Measurements from ENCODE around the gene ZNF780B.
A peak's percentile ranks its signal among the peaks of the same experiment; 100 is the strongest.

Gene ZNF780B

DNA sequence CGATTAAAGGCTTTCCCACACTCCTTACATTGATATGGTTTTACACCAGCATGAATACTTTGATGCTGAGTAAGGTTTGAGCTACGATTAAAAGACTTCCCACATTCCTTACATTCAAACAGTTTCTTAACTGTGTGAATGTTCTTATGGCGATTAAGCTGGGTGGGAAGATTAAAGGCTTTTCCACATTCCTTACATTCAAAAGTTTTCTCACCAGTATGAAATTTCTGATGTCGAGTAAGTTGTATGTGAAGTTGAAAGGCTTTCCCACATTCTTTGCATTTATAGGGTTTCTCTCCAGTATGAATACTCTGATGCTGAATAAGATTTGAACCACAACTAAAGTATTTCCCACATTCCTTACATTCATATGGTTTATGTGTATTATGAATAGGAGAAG lies 20.0 kb downstream of the ZNF780B start:
- no peak for DNase-seq

DNA sequence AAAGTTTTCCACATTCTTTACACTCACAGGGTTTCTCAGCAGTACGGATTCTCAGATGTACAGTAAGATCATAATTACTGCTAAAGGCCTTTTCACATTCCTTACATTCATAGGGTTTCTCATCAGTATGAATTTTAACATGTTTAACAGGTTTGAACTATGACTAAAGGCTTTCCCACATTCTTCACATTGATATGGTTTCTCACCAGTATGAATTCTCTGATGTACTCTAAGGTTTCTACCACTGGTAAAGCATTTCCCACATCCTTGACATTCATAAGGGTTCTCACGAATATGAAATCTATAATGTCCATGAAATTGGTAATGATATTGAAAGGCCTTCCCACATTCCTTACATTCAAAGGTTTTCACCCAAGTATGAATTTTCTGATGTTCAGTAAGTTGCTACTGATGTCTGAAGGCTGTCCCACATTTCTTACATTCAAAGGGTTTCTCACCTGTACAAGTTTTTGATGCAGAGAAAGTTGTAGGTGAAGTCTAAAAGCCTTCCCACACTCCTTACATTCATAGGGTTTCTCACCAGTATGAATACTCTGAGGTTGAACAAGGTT lies 22.0 kb downstream of the ZNF780B start:
- no peak for DNase-seq

DNA sequence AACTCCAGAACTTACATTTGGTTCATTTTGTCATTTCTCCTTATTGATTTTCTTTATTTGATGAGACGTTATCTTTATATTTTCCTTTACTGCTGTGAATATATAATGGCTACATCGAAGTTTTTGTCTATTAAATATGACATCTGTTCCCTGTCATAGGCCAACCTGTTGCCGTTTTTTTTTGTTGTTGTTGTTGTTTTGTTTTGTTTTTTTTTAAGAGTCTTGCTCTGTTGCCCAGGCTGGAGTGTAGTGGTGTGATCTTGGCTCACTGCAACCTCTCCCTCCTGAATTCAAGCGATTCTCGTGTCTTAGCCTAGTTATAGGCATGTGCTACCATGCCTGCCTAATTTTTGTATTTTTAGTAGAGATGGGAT lies 29.4 kb downstream of the ZNF780B start:
- no peak for DNase-seq

DNA sequence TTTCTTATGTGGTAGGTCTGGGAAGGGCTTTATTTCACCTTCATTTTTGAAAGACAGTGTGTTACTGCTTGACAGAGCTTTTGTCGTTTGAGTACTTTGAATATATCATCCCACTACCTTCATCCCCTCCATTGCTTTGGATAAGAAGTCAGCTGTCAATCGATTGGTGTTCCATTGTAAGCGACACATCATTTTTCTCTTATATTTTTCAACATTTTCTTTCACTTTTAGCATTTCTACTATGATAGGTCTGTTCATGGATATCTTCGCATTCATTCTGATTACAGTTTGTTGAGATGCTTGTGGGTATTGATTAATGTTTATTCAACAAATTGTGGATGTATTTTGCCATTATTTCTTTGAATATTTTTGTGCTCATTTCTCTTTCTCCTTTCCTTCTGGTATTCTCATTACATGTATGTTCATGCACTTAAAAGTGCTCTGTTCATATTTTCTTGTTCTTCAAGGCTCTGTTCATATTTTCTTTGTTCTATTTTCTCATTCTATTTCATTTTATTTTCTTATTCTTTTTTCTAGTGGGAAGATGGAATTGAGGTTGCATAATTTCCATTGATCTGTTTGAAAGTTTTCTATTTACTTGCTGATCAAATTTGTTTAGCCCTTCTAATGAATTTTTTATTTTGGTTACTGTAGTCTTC lies 30.0 kb downstream of the ZNF780B start:
- DNase-seq: no peak

DNA sequence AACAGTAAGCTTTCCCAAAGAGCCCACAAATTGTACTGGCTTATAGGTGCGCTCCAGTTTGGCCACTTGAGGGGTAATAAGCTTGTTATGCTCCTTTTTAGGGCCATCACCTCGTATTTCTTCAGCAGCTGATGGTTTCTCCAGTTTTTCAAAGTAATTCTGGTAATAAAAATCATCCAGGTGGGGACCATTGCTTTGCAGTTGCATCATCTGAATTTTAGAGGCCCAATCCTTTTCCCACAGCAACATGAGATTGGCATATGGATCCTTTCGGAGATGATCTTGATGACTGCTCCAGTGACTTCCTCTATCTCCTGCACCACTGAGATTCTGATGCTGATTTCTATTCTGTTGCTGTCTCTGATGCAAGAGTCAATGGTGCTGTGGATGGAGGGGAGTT lies 32.1 kb downstream of the ZNF780B start:
- no peak for DNase-seq

DNA sequence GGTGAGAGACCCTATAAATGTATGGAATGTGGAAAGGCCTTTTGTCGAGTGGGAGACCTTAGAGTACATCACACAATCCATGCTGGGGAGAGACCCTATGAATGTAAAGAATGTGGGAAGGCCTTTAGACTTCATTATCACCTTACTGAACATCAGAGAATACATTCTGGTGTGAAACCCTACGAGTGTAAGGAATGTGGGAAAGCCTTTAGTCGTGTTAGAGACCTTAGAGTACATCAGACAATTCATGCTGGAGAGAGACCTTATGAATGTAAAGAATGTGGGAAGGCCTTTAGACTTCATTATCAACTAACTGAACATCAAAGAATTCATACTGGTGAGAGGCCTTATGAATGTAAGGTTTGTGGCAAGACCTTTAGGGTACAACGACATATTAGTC lies 42.0 kb downstream of the ZNF780B start:
- DNase-seq: no peak

DNA sequence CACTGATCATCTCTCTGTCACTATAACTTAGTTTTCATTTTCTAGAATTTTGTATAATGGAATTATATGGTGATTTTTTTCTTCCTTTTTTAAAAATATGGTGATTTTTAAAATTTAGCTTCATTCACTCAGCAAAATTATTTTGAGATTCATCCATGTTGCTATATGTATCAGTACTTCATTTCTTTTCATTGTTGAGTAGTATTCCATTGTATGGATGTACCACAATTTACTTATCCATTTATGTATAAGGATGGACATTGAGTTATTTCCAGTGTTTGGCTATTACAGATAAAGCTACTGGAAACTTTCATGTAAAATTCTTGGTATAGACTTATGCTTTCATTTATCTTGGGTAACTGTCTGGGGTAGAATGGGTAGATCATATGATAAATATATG lies 46.4 kb downstream of the ZNF780B start:
- no peak for DNase-seq

DNA sequence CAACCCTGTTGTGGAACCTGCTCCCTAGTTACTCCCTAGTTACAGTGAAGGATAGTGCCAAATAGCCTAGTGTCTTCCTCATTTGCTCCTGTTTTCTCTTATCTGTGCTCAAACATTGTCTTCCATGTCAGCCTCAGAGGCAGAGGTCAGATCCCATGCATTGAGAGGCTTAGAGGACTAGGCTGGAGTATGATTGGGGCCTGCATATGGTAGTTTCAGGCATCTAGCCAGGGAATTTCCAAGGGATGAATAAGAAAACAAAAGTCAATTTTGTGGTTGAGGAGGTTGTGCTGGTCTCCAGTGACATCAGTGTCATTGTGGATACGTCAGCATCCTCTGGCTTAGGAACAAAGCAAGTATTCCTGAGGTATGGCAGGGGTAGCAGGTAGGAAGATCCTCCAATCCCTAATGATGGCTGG lies 49.7 kb downstream of the ZNF780B start:
- DNase-seq: no peak

DNA sequence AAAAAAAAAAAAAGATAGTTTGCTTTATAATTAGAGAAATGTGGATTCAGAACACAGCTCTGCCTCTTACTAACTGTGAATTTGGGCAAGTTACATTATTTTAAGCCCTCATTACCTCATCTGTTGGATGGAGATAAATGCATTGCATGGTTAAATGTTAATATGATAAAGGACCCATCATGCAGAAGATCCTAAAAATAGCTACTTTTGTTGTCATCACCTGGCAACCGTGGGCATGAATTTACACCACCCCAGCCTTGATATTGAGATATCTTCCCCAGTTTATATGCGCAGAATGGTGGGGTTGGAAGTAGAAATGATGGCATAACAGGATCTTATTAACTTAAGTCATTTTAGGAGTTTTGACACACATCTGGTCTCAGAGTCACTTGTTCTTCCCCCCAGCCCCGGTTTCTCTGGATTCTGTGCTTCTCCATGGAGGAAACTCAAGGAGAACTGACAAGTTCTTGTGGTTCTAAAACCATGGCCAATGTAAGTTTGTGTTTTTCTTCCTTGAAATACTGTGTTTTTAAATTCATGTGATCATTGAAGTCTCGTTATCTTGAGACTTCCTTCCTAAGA lies 50.2 kb downstream of the ZNF780B start:
- DNase-seq: no peak

DNA sequence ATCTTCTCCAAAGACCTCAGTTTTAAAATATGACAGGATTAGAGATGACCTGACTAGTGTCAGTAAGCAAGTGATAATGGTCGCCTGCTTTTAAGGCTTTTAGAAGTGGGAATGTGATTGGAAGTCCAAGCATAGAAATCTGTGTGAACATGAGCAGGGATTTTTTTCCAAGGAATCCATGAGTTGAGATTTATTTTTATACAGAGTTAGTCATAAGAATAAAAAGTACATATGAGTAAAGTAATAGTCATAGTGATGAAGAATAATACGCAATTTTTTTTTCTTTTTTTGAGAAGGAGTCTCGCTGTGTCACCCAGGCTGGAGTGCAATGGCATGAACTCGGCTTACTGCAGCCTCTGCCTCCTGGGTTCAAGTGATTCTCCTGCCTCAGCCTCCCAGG lies 57.5 kb downstream of the ZNF780B start:
- DNase-seq: no peak

DNA sequence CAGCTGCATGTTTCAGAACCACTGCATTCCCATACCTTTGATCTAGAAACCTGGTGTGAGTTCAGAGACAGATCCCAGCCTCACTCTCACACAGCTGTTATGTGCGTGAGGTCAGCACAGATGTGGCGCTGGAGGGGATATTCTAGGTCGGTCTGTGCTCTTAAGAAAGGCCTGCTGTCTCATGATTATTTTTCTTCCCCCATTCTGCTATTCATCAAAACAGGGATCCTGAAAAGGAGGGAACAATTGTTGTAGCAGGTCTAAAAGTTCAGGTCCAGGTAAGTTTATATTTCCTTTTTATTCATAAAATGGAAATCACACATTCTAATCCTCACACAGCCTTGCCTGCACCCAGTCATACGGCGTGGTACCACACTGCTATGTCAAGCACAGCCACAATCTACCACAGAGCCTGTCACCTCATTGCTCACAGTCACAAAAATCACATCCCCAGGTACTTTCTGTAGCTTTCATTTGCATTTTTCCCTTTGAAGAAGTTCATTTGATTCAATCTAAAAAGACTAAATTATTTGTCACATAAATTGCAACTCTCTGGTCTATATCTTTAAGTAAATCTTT lies 58.3 kb downstream of the ZNF780B start:
- no peak for DNase-seq

DNA sequence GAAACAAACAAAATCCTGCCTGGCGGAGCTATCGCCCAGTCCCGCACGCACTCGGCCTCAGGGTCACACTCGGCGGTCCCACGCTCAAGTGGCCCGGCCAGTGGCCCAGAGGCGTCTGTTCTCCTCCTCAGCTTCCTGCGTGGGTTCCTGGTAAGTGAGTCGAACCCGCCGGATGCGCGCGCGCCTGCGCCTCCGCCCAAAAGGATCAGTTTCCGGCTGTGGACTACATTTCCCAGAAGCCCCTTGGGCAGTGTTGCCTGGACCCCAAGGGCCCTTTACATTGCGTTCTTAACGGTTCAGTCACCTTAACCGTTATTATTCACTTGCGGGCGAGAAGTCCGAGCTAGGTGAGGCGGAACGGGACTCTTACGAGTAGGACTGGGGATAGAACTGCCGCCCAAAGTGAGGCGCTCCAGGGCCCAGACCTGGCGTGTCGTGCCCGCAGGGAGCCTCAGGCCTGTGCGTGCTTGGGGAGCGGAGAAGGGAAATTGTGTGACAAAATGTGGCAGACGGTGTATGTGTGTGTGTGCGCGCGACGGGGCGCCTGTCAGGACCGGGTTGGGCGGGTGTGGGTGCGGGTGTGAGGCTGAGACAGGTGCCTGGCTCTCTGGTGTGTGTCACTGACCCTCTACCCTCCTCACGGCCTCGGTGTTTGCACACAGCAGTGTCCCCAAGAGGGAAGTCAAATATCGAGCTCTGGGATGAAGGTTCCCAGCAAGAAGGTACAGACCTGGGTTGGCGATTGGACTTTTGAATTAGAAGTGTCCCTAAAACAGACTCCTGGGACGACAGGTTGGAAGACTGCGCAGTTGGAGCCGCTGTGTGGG lies 59.0 kb downstream of the ZNF780B start, which contains the start of gene ZNF546:
Gene ZNF546 (plus strand): TSS at position 250 of the 827 bp plus-strand sequence. CDS start 1,267 bp downstream, outside the sequence.
- DNase-seq: peak; percentile 94

DNA sequence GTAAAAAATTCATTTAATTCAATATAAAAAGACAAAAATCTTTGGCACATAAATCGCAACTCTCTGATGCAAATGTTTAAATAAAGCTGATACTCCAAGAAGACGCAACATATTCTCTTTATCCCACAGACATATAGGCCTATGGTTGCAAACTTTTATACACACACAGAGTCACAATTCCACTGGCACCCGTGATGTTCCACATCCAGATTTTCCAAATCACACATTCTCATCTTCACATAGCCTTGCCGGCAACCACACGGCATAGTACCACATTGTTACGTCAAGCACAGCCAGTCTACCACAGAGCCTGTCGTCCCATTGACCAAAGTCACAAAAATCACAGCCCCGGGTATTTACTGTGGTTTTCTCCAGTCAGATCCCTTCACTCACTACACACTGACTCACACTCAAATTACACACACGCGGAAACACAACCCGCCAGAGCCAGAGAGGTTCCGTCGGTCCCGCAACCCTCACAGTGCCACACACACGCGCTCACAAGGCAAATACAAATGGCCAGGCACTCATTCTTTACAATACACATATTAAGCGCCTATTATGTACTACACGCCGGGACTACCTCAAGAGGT lies 59.7 kb downstream of the ZNF780B start:
- DNase-seq: peak; percentile 62

DNA sequence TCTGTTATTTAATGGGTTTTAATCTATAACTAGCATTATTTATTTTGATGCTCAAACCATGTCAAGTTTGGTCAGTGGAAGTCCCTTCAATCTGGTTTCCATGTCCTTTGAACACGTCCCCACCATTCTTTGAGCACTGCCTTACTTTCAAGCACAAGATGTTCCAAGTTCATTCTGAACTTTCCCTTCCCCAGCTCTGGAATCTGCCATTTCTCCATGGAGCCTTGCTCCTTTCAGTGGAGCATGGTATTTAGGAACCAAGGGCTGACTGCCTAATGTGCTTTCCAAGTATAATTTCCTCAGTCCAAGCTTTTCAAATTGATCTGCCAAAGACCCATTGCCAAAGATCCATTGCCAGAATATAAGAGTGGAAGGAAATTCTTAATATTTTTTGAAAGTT lies 60.2 kb downstream of the ZNF780B start:
- DNase-seq: no peak

DNA sequence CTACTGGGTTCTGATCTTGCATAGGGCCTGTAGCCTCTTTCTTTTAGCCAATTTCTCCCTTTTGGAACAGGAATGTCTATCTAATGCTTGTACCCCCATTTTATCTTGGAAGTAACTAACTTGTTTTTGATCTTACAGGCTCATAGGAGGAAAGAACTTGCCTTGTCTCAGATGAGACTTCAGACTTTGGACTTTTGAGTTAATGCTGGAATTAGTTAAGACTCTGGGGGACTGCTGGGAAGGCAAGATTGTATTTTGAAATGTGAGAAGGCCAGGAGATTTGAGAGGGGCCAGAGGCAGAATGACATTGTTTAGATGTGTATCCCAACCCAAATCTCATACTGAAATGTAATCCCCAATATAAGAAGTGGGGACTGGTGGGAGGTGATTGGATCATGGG lies 61.7 kb downstream of the ZNF780B start:
- DNase-seq: no peak

DNA sequence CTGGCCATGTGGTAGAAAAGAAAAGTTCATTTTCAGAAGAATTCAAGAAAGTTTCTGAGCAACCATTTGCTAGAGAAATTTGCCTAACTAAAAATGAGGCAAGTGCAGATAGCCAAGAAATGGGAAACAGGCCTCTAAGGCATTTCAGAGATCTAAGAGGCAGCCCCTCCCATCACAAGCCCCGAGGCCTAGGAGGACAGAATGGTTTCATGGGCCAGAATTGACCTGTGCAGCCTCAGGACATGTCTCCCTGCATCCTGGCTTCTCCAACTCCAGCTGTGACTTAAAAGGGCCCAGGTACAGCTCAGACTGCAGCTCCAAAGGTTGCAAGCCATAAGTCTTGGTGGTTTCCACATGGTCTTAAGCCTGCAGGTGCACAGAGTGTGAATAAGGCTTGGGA lies 62.4 kb downstream of the ZNF780B start:
- DNase-seq: no peak

DNA sequence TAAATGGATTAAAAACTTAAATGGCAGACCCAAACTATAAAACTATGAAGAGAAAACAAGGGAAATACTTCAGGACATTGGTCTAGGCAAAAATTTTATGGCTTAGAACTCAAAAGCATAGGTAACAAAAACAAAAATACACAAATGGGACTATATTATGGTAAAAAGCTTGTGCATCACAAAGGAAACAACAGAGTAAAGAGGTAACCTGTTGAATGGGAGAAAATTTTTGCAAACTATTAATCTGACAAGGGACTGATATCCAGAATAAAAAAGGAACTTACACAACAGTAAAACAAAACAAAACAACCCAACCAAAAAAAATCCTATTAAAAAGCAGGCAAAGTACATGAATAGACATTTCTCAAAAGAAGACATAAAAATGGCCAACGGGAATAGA lies 68.4 kb downstream of the ZNF780B start:
- DNase-seq: no peak

DNA sequence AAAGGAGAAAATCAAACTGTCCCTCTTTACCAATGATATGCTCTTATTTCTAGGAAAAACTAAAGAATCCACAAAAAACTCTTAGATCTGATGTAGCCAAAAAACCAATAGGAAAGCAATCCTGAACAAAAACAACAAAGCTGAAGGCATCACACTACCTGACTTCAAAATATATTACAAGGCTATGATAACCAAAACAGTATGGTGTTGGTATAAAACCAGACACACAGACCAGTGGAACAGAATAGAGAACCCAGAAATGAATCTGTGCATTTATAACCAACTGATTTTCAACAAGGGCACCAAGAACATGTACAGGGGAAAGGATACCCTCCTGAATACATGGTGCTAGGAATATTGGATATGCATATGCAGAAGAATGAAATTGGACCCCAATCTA lies 68.9 kb downstream of the ZNF780B start:
- no peak for DNase-seq

DNA sequence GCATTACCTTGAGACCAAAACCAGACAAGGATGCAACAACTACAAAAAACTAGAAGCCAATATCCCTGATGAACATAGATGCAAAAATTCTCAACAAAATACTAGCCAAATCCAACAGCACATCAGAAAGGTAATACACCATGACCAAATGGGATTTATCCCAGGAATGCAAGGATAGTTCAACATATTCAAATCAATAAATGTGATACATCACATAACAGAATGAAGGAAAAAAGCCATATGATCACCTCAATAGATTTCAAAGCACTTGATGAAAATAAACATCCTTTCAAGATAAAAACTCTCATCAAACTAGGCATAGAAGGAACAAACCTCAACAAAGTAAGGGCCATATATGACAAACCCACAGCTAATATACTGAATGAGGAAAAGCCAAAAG lies 69.4 kb downstream of the ZNF780B start:
- DNase-seq: no peak

DNA sequence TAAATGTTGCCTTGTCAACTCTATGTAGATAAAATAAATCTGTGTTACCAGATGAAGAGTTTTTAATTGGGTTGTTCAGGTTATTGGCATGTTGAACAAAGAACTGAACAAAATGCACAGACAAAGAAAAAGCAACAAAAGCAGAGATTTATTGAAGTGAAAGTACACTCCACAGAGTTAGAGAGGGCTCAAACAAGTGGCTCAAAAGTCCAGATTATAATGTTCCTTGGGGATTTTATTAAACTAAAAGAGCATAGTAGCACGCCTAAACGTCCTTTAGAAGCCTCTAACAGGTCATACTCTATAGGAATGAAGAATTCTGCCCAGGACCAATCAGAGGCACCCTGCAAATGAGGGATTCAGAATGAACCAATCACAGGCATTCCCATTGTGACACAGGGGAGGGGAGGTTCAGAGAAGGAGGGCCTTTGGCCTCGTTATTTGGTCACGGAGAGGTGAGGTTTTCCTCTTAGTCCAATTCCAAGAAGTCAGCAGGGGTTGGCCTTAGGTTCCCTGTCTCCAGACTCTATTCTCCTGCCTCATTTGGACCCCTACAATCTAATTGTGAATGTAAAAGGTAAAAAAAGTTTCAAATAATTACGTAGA lies 72.2 kb downstream of the ZNF780B start:
- no peak for DNase-seq

DNA sequence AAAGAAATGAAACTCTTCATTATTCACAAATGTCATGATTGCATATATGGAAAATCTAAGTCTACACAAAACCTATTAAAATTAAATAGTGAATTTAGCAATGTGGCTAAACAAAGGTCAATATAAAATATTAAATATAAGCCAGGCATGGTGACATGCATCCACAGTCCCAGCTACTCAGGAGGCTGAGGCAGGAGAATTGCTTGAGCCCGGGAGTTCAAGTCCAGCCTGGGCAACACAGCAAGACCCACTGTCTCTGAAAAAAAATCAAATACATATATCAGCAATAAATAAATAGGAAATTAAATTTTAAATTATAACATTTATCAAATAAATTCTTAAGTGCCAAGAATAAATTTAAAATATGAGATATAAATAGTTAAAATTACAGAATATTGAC lies 73.1 kb downstream of the ZNF780B start:
- no peak for DNase-seq
